ENCODE results near the gene EBLN1. TPM values are rescaled to one million over a fixed set of nuclear protein-coding genes. Genes with fewer than 3 reads are reported as not detected.

EBLN1 gene
- polyA plus RNA-seq, 2 of the 4 experiments (the other 2 are of a cell fraction): not detected

DNA sequence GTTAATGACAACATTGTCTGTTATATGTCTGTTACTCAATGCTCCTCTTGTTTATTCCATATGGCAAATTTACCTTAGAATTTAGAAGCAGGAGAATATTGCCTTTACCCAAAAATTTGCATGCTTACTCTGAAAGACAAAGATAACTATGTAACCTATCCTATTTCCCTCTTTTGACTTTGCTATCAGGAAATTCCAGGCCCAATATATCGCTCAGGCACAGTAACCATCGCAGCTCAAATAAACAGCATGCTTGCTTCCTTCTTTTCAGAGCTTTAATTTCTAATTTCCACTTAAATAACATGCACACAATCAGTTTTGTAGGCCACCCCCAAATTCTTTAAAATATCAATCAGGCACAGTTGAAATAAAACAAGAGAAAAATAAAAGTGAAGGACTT, 57.8 kb downstream of the EBLN1 start:
- Histone ChIP-seq H3K4me3 (no peak overlapping the region), H3K4me1 (no peaks in the 10 kb centered on the region), H3K9me3 (no peaks in the 10 kb centered on the region), H3K27ac (no peak overlapping the region), H3K4me2 (no peak overlapping the region)
- ChIA-PET POLR2A (no interaction called here), CTCF (interaction anchor here (1.2 kb wide), 1 partner anchor 18 kb away, joined by 3 read pairs; no protein-coding TSS in a partner anchor)
- no peak for ATAC-seq
- no peak for TF ChIP-seq RNF2 (IDR thresholded peaks at IDR 0.05; ENCODE audit: borderline replicate concordance, low read depth)
- TF ChIP-seq MAZ (IDR thresholded peaks at IDR 0.05; ENCODE audit: borderline replicate concordance, low read depth, low read length): no peak
- TF ChIP-seq RCOR1 (IDR thresholded peaks at IDR 0.05; ENCODE audit: low read depth, low read length): no peak
- no peak for TF ChIP-seq POLR2AphosphoS2 (conservative IDR thresholded peaks at IDR 0.05; ENCODE audit: low read length)
- TF ChIP-seq FOSL2 (IDR thresholded peaks at IDR 0.05): no peak
- no peak for TF ChIP-seq FOSL2 (CRISPR knock-in tag; IDR thresholded peaks at IDR 0.05)
- no peak for TF ChIP-seq NPAS2 (CRISPR knock-in tag; IDR thresholded peaks at IDR 0.05; ENCODE audit: borderline replicate concordance)
- no peak for TF ChIP-seq HOXB13 (CRISPR knock-in tag; IDR thresholded peaks at IDR 0.05; ENCODE audit: low read depth)
- no peak for TF ChIP-seq MAFK (IDR thresholded peaks at IDR 0.05; ENCODE audit: partially characterized antibody)
- TF ChIP-seq JUNB (IDR thresholded peaks at IDR 0.05): no peak
- no peak for TF ChIP-seq ESRRA (IDR thresholded peaks at IDR 0.05; ENCODE audit: borderline replicate concordance, low read length)
- TF ChIP-seq TP53 (CRISPR knock-in tag; IDR thresholded peaks at IDR 0.05): no peak
- TF ChIP-seq, protein P1, sequence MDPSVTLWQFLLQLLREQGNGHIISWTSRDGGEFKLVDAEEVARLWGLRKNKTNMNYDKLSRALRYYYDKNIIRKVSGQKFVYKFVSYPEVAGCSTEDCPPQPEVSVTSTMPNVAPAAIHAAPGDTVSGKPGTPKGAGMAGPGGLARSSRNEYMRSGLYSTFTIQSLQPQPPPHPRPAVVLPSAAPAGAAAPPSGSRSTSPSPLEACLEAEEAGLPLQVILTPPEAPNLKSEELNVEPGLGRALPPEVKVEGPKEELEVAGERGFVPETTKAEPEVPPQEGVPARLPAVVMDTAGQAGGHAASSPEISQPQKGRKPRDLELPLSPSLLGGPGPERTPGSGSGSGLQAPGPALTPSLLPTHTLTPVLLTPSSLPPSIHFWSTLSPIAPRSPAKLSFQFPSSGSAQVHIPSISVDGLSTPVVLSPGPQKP (IDR thresholded peaks at IDR 0.05; ENCODE audit: low read depth, low read length): no peak
- TF ChIP-seq EP300 (IDR thresholded peaks at IDR 0.05): no peak
- TF ChIP-seq JUN (IDR thresholded peaks at IDR 0.05): no peak
- TF ChIP-seq EHF (CRISPR knock-in tag; IDR thresholded peaks at IDR 0.05): no peak
- TF ChIP-seq NFE2L2 (conservative IDR thresholded peaks at IDR 0.05; ENCODE audit: low read length): no peak
- no peak for TF ChIP-seq ZSCAN20 (CRISPR knock-in tag; IDR thresholded peaks at IDR 0.05)
- no peak for TF ChIP-seq NR3C1 (IDR thresholded peaks at IDR 0.05)
- TF ChIP-seq CBX2 (IDR thresholded peaks at IDR 0.05; ENCODE audit: borderline replicate concordance, low read depth): no peak
- TF ChIP-seq, protein P2, sequence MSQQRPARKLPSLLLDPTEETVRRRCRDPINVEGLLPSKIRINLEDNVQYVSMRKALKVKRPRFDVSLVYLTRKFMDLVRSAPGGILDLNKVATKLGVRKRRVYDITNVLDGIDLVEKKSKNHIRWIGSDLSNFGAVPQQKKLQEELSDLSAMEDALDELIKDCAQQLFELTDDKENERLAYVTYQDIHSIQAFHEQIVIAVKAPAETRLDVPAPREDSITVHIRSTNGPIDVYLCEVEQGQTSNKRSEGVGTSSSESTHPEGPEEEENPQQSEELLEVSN (IDR thresholded peaks at IDR 0.05; ENCODE audit: borderline replicate concordance, low read depth): no peak
- 50% methylated on average over 2 of the region's 2 CpGs for WGBS (ENCODE audit: missing lambda C conversion rate)
- no peak for FAIRE-seq
- DNase-seq (ENCODE audit: low read depth in 1 of 2, low spot score in 1 of 2): no peak

DNA sequence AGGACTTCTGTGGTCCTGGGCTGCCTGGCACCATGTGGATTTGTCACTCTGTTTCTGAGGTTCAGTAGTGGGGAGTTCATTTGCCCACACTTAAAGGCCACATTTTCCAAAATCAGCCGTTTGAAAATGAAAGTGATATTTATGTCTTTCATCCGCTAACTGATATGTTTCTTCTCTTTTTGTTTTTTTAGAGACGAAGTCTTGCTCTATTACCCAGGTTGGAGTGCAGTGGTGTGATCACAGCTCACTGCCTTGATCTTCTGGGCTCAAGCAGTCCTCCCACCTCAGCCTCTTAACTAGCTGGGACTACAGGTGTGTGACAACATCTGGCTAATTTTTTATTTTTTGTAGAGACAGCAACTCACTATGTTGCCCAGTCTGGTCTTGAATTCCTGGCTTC, 58.6 kb downstream of the EBLN1 start:
- no peak for FAIRE-seq
- POLR2A ChIA-PET: no interaction called here

More for the DNA sequence above, 58.6 kb downstream of the EBLN1 start:
- CTCF ChIA-PET: interaction anchor here (1.3 kb wide), 1 partner anchor 38 kb away, joined by 3 read pairs; no protein-coding TSS in a partner anchor
- H3K4me1 ChIP-seq: no peaks in the 10 kb centered on the region
- H3K4me2 ChIP-seq: no peak overlapping the region
- H3K9me3 ChIP-seq: no peaks in the 10 kb centered on the region
- no peak for DNase-seq (ENCODE audit: low read depth in 1 of 2, low spot score in 1 of 2)
- 59% methylated on average over 3 of the region's 3 CpGs for whole genome bisulfite sequencing (ENCODE audit: missing lambda C conversion rate)
- no peak overlapping the region for H3K27ac ChIP-seq
- H3K4me3 ChIP-seq: no peak overlapping the region
- no peak for TF ChIP-seq RARB (CRISPR knock-in tag; IDR thresholded peaks at IDR 0.05)
- TF ChIP-seq KDM1A (IDR thresholded peaks at IDR 0.05; ENCODE audit: low read depth): no peak
- TF ChIP-seq FOXS1 (CRISPR knock-in tag; IDR thresholded peaks at IDR 0.05): no peak
- TF ChIP-seq HOXA7 (CRISPR knock-in tag; IDR thresholded peaks at IDR 0.05): no peak
- no peak for TF ChIP-seq CHD2 (IDR thresholded peaks at IDR 0.05; ENCODE audit: low read length, partially characterized antibody)
- no peak for TF ChIP-seq ESRRA (IDR thresholded peaks at IDR 0.05; ENCODE audit: borderline replicate concordance, low read length)
- no peak for TF ChIP-seq SREBF2 (IDR thresholded peaks at IDR 0.05)
- no peak for TF ChIP-seq CBX8 (IDR thresholded peaks at IDR 0.05)
- TF ChIP-seq CEBPB (IDR thresholded peaks at IDR 0.05): no peak
- TF ChIP-seq HEYL (CRISPR knock-in tag; IDR thresholded peaks at IDR 0.05): no peak
- TF ChIP-seq, protein P3, sequence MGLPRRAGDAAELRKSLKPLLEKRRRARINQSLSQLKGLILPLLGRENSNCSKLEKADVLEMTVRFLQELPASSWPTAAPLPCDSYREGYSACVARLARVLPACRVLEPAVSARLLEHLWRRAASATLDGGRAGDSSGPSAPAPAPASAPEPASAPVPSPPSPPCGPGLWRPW (IDR thresholded peaks at IDR 0.05): no peak
- no peak for TF ChIP-seq EP300 (IDR thresholded peaks at IDR 0.05)
- TF ChIP-seq MAZ (IDR thresholded peaks at IDR 0.05; ENCODE audit: borderline replicate concordance, low read depth, low read length): no peak
- no peak for TF ChIP-seq ZNF302 (CRISPR knock-in tag; IDR thresholded peaks at IDR 0.05)
- TF ChIP-seq, protein P4, sequence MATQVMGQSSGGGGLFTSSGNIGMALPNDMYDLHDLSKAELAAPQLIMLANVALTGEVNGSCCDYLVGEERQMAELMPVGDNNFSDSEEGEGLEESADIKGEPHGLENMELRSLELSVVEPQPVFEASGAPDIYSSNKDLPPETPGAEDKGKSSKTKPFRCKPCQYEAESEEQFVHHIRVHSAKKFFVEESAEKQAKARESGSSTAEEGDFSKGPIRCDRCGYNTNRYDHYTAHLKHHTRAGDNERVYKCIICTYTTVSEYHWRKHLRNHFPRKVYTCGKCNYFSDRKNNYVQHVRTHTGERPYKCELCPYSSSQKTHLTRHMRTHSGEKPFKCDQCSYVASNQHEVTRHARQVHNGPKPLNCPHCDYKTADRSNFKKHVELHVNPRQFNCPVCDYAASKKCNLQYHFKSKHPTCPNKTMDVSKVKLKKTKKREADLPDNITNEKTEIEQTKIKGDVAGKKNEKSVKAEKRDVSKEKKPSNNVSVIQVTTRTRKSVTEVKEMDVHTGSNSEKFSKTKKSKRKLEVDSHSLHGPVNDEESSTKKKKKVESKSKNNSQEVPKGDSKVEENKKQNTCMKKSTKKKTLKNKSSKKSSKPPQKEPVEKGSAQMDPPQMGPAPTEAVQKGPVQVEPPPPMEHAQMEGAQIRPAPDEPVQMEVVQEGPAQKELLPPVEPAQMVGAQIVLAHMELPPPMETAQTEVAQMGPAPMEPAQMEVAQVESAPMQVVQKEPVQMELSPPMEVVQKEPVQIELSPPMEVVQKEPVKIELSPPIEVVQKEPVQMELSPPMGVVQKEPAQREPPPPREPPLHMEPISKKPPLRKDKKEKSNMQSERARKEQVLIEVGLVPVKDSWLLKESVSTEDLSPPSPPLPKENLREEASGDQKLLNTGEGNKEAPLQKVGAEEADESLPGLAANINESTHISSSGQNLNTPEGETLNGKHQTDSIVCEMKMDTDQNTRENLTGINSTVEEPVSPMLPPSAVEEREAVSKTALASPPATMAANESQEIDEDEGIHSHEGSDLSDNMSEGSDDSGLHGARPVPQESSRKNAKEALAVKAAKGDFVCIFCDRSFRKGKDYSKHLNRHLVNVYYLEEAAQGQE (IDR thresholded peaks at IDR 0.05): no peak
- TF ChIP-seq PHF8 (IDR thresholded peaks at IDR 0.05; ENCODE audit: borderline replicate concordance, low read depth): no peak
- TF ChIP-seq POLR2AphosphoS2 (conservative IDR thresholded peaks at IDR 0.05; ENCODE audit: low read length): no peak
- no peak for TF ChIP-seq RNF2 (IDR thresholded peaks at IDR 0.05; ENCODE audit: borderline replicate concordance, low read depth)
- no peak for ATAC-seq

Data from A549 (cell line).